Measurements from ENCODE around the gene LY6G5C.

The LY6G5C gene

DNA sequence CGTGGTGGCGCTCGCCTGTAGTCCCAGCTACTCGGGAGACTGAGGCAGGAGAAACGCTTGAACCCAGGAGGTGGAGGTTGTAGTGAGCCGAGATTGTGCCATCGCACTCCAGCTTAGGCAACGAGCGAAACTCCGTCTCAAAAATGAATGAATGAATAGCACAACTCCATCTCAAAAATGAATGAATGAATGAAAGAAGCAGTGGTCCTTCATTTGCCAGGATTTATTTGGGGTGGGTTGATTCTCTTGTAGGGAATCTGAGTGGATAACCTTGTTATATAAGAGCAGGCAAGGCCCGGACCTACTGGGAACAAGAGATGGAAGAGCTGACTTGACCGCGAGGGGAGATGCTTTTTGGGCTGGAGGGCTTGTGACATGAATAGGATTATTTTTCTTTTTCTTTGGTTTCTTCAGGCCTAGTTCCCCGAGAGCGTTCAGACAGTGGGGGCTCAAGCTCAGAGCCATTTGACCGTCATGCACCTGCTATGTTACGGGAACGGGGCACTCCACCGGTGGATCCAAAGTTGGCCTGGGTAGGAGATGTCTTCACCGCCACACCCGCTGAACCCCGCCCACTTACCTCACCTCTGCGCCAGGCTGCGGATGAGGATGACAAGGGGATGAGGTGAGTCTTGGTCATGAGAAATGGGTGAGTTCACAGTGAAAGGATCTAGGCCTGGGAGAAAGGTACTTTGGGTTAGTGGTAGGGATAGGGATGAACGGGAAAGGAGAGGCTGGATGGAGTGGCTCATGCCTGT is 50.5 kb downstream of the LY6G5C start:
- Histone ChIP-seq H3K4me3 (no peak overlapping the region), H3K27ac (no peak overlapping the region)

DNA sequence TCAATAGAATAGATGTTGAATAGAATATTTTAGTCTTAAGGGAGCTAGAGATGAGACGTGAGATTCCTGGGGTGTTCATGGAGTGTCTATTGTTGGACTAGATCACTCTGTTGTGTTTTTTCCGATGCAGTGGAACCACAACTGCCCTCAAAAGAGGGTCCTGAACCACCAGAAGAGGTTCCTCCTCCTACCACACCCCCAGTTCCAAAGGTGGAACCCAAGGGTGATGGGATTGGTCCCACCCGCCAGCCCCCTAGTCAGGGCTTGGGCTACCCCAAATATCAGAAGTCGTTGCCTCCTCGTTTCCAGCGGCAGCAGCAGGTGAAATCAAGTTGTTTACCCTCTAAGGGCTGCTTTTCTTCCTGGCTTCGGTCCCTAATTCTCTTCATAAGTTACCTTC is 51.9 kb downstream of the LY6G5C start:
- Histone ChIP-seq H3K4me3 (no peak overlapping the region), H3K27ac (no peak overlapping the region)

DNA sequence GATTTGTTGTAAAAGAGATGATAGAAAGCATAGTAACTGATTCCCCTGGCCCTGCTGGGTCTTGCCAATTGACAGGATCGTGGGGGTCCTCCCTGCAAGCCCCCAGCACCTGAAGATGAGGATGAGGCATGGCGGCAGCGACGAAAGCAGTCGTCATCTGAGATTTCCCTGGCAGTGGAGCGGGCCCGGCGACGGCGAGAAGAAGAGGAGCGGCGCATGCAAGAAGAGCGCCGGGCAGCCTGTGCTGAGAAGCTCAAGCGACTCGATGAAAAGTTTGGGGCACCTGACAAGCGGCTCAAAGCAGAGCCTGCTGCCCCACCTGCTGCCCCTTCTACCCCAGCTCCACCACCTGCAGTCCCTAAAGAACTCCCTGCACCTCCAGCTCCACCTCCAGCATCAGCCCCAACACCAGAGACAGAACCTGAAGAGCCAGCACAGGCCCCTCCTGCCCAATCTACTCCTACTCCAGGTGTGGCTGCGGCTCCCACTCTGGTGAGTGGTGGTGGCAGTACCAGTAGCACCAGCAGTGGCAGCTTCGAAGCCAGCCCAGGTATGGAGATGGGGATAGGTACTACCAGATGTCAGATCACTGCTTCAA is 53.1 kb downstream of the LY6G5C start:
- H3K4me3 ChIP-seq, result no peak overlapping the region
- no peak overlapping the region for H3K27ac ChIP-seq

DNA sequence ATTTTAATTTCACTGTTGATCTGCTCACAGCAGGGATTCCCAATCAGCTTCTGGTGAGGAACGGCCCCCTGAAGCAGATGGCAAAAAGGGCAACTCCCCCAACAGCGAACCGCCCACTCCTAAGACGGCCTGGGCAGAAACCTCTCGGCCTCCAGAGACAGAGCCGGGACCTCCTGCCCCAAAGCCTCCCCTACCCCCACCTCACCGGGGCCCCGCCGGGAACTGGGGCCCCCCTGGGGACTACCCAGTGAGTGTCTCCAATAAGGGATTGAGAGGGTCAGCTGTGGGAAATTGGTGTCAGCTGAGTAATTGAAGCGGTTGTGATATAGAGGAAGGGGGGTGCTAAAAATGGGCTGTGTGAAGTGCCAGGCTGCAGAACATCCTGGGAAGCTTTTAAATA is 53.9 kb downstream of the LY6G5C start:
- Histone ChIP-seq H3K4me3 (no peak overlapping the region), H3K27ac (no peak overlapping the region)

Data from skin epidermis (tissue), 12 donors.